GM19351 (cell line): ENCODE measurements around the gene SLC24A3.

Experiments
- ATAC-seq: cut with Tn5 transposase; IDR thresholded peaks from one replicate; pipeline ENCODE4 v1.9.1; 2021; ENCODE audit warnings: mild to moderate bottlenecking, moderate library complexity; ENCODE audit not compliant: unreplicated experiment

The SLC24A3 gene

DNA sequence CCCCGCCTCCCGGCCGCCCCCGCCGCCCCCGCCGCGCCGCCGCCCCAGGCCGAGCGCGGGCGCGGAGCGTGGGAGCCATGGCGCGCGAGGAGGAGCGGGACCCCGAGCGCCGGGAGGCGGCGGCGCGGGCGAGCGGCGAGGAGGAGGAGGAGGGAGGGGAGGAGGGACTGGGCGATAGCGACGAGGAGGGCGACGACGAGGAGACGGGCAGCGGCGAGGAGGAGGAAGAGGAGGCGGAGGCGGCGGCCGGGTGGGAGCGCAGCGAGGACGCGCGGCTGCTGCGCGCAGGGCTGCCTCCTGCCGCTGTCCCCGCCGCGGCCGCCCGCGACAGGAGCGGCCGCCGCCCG is at the start of gene SLC24A3:
Gene SLC24A3 (plus strand): TSS at position 174 of the 347 bp plus-strand sequence.
- peak; percentile 23 for ATAC-seq

DNA sequence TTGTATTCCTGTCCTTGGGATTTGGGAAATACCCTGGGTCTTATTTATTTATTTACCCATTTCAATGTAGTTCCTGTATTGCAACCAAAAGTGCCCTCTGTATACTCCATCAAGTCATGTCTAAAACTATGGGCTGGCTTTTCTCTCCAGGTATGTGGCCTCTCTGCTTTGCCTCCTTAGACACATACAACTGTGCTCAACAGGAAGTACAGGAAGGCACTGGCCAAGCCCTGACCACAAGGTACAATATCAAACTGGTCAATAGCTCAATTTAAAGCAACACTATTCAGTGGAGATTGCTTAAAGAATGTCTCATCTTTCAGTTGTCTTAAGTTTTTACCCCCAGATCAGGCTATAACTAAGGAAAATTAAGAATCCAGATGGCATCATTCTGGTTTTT is 42.3 kb upstream of the SLC24A3 start:
- no peak for ATAC-seq

DNA sequence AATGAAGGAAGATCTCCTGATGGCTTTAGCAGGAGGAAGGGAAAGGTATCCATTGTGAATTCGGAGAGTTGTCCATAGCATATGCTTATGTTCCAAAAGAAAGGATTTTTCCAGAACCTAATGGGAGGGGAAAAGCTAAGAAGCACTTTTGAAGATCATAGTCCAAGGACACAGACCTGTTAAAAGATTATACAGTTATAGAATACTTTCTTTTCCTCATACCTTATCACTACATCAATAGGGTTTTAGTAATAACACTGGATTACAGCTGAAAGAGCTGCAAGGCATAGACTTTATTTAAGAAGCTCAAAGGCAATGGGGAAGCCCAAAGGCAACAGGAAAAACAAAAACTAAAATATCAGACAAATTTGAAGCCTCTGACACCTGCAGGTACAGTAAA is 39.8 kb upstream of the SLC24A3 start:
- ATAC-seq, result no peak

DNA sequence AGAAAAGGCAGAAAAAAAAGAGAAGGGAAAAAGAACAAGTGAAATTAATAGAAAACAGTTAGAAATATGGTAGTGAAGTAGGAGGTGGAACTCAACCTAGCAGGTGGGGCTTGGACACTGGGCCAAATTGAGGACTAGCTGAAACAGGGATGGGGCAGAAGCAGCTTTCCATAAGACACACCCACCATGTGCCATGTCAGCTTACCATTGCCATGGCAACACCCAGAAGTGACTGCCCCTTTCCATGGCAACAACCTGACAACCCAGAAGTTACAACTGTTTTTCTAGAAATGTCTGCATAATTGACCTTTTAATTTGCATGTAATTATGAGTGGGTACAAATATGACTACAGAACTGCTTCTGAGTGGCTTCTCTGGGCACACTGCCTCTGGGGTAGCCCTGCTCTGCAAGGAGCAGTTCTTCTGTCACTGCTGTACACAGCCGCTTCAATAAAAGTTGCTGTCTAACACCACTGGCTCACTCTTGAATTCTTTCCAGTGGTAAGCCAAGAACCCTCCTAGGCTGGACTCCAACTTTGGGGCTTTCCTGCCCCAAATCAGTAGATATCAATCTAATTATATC is 35.9 kb upstream of the SLC24A3 start:
- no peak for ATAC-seq

DNA sequence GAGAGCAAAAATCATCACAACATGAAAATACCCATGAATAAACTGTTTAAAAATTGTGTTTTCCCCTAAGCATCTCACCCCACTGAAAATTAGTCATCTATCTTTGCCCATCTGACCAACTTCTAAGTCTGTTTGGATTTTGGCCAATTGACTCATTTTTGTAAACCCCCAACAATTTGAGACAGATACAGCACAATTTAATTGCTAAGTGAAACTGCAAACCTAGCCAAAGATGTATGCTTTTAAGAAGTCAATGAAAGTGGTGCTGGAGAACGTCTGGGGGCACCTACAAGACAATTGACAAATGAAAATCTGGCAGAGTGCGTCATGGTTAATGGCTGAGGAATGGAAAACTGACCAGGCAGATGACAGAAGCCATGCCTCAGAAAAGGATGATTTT is 30.9 kb upstream of the SLC24A3 start:
- ATAC-seq, result no peak

DNA sequence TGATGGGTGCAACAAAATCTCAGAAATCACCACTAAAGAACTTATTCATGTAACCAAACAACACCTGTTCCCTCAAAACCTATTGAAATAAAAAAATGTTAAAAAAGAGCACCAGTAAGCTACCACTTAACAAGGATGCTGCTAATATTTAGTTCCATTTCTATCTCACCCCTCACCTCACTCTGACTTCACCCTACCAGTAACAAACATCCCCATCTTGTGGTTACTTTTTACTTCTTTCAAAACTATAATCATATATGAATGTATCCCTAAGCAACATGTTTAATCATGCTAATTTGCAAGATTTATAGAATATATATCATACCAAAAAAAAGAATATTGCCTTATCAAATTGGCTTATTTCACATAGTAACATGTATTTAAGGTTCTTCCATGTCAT is 27.4 kb upstream of the SLC24A3 start:
- no peak for ATAC-seq

DNA sequence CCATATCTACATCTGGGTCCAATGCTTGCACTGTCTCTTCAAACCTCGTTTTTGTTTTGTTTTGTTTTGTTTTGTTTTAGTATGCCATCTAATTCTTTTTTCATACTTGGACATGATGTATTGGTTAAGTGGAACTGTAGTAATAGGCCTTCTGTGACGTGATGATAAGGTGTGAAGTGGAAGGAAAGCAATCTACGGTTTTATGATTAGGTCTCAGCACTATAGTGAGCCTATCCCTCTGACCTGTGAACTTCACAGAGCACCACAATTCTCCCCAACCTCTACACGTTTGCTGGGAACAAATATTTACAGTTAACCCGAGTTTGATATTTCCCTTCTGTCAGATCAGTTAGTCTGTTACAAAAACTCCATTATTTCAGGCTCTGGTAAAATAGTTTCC is 19.1 kb upstream of the SLC24A3 start:
- no peak for ATAC-seq

DNA sequence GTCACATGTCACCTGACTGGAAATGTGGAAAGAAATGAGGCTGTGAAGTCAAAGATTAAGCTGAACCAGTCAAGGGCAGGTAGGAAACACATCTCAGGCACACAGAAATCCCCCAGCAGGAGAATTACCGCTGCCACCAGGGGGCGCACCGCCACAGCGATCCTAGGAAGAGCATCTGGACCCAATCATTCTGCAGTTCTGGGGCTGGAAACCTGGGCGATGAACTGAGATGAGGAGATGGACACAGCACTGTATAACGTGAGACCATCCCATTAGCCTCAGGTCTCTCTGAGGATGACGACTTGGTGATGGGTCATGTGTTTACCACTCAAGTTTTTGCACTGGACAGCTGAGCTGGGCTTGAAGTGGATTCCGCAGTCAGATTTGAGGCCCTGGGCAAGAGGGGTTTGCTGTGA is 6.5 kb upstream of the SLC24A3 start:
- ATAC-seq, result peak; percentile 53

DNA sequence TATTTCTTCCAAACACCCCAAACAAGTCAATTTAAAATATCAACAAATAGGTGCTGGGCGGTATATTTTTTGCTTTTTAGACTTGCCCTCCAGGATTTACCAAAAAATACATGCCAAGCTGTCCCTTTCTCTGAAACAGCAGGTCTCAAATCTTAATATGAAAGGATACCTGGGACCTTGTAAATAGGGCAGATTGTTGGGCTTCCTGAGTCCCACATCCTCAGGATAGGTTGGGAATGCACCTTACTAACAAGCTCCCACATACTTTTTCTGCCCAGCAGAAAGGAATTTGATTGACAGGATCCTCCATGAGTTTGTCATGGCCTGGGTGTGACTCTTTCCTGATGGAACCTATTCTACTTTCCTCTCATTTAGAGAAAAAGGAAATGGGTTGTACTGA is 4.9 kb upstream of the SLC24A3 start:
- no peak for ATAC-seq

DNA sequence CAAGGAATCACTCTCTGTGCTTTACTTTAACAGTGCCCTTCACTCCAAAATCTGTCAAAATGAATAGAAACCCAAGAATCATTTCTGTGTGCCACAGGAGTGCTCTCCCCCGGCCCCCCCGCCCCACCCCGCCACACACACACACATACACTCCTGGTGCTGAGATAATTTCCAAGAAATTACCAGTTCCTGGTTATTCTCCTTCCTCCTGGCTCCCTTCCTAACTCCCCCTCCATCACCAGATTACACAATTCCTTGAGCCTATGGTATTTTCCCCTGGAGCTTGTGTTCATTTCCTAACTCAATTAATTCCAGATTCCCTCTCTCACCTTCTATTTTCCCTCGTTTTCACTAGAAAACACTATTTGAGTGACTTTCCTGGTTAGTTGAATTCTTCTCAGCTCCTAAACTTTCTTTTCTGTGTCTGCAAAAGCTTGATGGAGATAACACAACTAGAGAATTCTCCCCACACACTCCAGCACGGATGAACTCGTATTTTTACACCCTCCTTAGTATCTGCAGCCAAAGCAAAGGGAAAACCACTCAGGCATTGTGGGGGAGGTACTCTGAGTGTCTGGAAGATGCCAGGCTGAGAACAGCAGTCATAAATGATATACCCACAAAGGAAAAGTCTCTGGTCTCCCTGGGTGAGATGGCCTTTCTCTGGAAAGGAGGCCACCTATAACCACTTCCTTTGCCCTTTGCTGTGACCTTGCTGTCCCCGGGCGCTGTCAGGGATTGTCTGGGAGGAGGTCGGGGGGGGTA is 1.9 kb upstream of the SLC24A3 start:
- ATAC-seq, result no peak

DNA sequence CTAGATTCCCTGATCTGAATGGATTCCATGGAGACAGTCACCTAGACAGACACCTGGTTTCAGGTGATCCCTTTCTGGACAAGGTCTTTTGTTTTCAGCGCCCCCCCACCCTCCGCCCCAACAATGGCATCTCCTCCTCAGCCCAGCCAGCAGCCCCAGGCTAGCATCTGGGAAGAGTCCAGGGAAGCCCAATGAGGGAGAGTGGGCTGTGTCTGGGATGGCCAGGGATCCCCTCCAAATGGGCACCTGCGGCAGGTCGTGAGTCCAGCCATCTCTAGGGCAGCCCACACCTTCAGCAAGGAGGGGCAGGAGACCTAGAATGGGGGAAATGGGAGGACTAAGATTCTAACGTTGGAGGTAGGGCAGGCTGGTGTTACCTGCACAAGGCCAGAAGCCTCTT is 1.2 kb upstream of the SLC24A3 start:
- no peak for ATAC-seq

DNA sequence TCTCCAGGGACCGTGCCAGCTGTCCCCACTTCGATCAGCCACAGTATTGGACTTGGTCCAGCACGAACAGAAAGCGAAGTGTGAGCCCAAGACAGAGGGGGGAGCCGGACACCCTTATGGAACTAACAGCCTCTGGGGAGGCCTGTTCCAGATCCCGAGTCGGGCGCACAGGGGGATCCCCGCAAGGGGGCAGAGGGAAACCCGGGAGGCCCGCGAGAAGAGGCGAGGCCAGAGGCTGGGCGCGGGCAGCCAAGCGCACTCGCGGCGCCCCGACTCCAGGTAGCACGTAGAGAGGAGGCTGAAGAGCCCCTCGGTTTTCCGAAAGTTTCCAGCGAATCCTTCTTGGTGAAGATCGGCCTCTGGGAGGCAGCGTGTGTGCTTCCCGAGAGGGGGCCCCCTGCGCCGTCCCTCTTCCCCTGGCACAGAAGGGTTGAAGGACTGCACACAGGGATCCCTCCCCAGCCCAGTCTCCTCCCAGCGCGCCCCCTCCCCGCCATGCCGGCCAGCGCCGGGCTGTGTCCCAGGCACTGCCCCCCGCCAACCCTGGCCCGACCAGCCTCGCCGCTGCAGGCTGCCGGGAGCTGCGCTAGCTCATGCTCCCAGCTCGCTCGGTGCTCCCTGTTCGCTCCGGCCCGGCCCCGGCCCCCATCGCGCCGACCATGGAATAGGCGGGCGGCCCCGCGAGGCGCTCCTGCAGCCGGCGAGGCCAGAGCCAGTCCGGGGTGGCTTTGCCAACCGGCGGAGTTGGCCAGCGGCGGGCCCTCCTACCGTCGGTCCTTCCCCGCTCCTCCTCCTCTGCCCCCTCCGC is 577 bp upstream of the SLC24A3 start:
- peak; percentile 8 for ATAC-seq

DNA sequence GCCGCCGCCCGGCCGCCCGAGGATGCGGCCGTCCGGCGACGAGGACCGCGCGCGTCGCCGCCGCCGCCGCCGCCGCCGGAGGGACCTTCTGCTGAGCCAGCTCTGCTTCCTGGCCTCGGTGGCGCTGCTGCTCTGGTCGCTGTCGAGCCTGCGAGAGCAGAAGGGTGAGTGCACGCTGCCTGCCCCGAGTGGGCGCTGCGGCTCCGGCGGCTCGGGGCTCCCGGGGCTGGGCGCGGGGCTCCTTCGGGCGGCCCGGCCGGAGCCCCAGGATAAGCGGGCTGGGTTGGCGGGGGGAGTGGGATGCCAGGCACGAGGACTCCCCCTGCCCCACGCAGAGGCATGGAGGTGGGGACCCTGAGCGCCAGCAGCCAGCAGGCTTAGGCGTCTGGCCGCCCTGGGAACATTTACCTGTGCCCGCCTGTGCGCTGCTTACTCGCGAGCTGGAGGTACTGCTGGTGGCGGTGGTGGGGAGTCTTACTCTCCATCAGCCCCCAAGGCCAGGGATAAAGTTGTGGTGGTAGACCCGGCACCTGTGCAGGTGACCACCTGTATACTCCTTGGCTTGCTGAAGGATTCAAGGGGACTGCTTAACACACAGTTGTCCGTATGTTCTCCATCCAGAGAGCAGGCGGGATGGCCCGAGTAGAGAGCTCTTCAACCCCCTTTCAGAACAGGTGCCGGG is 520 bp downstream of the SLC24A3 start:
- ATAC-seq, result peak; percentile 85

DNA sequence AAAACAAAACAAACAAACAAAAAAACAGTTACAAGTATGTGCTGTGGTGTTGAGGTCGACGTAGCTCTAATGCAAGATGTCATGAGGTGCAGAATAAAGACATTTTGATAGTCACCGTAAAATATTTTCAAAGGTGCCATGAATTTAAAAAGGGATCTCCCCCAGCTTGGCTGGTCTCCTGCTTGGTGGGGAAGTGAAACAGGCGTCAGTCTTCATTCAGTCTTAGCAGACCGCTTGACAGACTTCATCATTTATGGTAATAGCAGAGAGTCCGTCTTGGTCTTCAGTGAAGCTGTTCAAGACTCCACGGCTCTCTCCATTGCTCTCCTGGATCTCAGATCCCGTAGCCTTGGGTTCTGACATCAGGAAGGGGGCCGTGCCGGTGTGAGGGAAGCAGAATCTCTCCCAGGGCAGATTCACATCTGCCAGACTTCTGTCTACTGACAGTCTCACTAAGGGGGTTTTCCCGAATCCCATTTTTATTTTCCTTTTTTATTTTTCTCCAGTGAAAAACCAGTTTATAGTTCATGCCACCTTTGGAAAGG is 1.6 kb downstream of the SLC24A3 start:
- no peak for ATAC-seq

DNA sequence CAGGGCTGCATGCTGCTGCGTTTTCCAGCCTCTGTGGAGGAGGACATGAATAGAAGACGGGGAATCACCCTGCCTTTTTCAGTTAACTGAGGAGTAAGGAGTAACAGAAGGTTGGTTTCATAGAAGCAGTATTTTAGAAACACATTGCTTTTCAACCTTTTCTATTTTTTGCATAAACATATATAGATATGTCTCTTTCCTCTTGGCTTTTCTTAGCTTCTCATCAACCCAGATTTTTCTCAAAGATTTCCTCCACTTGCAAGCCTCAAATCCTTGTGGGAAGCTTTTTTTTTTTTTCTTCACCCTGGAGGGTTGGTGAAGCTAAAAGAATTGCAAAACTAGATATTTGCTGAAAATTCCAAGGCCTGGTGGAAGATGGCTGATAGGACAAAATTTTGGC is 6.0 kb downstream of the SLC24A3 start:
- ATAC-seq, result no peak

DNA sequence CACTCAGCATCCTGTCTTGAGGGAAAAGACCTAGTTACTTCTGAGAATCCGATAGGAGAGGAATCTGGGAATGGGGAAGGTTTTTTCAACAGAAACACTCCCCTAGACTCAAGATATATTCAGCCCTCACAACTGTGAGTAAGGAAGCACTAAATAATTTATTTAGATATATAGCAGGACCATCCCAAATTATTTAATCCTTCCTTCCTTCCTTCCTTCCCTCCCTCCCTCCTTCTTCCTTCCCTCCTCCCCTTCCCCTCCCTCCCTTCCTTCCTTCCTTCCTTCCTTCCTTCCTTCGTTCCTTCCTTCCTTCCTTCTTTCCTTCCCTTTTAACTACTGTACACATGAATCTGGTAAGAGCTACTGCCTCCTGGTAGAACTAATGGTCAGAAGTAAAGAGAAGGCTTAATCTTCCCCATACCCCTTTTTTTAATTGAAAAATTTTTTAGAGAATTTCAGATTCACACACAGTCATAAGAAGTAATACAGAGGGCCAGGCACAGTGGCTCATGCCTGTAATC is 10.1 kb downstream of the SLC24A3 start:
- no peak for ATAC-seq

DNA sequence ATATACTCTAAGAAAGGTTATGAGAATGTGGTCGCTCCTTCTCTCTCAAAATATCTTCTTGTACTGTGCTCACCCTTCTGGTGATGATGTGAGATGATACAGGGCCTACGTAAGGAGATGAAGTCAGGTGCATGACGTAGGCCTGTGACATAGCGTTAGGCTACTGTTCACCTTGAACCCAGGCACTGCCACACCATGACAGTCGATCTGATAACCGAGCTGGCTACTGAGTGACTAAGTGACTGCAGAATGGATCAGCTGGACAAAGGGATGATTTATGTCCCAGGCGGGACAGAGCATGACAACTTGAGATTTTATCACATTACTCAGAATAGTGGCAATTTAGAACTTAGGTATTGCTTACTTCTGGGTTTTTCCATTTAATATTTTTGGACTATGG is 11.2 kb downstream of the SLC24A3 start:
- ATAC-seq, result no peak

DNA sequence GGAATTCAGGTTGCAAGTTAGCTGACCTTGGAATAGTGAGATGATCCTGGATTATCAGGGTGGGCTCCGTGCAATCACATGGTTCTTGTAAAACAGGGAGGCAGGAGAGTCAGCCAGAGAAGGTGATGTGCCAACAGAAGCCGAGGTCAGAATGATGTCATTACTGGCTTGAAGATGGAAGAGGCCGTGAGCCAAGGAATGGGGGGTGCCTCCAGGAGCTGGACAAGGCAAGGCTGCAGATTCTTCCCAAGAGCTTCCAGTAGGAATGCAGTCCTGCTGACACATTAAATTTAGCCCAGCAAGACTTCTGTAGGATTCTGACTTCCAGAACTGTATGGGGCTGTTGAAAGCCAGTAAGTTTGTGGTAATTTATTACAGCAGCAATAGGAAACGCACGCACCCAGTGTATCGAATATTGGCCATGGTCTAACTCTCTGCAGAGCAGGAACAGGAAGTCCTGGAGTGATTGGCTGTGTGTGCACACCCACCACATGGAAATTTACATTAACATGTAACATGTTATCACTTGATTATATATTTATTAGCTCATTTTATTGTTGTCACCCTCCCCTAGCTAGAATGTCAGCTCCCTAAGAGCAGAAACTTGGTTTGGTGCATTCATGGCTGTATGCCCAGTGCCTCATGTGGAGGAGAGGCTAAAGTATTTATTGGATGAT is 19.1 kb downstream of the SLC24A3 start:
- no peak for ATAC-seq

DNA sequence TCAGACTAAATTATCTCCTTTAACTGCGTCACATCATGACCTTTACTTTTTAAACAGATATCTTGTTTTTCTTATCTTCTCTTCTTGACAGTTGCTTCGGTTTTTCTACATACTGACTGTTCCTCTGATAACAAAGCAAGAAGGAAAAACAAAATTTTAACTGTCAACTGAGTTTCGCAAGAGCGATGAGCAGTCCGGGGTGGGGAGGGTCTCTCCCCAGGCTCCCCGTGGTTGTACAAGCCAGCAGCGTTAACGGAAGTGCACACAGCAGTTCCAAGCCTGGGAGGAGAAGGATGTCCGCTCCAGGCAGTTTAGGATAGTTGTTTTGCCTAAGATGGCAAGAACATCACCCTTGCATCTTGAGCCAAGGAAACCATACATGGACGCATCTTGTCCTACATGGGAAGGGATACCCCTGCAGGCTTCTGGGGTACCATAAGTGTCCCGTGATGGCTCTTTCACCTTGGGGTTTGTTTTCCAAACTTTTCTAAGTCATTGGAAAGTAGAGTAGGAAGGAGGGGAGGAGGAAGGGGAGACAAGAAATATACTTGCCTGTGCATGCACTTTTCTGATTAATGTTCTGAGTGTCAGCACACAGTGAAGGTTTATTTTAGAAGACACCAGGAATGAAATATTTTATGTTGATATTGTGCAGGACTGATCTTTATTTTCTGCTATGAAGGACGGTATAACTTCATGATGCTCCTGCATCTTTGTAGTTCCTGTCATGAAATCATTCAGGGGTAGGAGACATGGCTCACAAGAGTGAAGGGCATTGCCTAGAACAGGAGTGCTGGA is 20.8 kb downstream of the SLC24A3 start:
- no peak for ATAC-seq
